CD8-positive, alpha-beta memory T cell (primary cell): ENCODE measurements around the gene SPRR2A. TPM values are rescaled to one million over a fixed set of nuclear protein-coding genes. Genes with fewer than 3 reads are reported as not detected.

ENCODE experiments used
- CTCF ChIA-PET: fragments of 350-600 bp; sonication (Branson Sonifier 250); formaldehyde crosslinking; loops from one replicate; lab custom pipeline; 2021; ENCODE audit warnings: antibody characterized with exemption; lab: Charles Lee
- POLR2A ChIA-PET: fragments of 350-600 bp; sonication (Branson Sonifier 250); formaldehyde crosslinking; loops from one replicate; lab custom pipeline; 2021; ENCODE audit warnings: antibody characterized with exemption; lab: Charles Lee
- DNase-seq, 5 donors: peaks; one replicate each; pipeline versions ENCODE4 v3.0.0 to v3.0.0-alpha.2; 2020 to 2022; ENCODE audit warnings: mixed read lengths in 1 of 5
- H3K27ac ChIP-seq: one replicate; pipeline ENCODE4 v1.7.0; 2013; ENCODE audit warnings: low read depth, mild to moderate bottlenecking, low read length, moderate library complexity
- H3K27me3 ChIP-seq: 2 replicates; pipeline ENCODE4 v1.7.0; 2013; ENCODE audit warnings: low read length, mild to moderate bottlenecking; ENCODE audit not compliant: insufficient read depth, poor library complexity, severe bottlenecking
- H3K36me3 ChIP-seq: 2 replicates; pipeline ENCODE4 v1.7.0; 2013; ENCODE audit warnings: mild to moderate bottlenecking, low read length, moderate library complexity; ENCODE audit not compliant: insufficient read depth
- H3K4me1 ChIP-seq: 2 replicates; pipeline ENCODE4 v1.7.0; 2013; ENCODE audit warnings: mild to moderate bottlenecking, low read length, moderate library complexity; ENCODE audit not compliant: insufficient read depth
- H3K4me3 ChIP-seq: 2 replicates; pipeline ENCODE4 v1.7.0; 2013; ENCODE audit warnings: mild to moderate bottlenecking, low read length
- H3K9me3 ChIP-seq: 2 replicates; pipeline ENCODE4 v1.7.0; 2013; ENCODE audit warnings: mild to moderate bottlenecking, low read length
- H3K27ac Mint-ChIP-seq, 8 donors: one replicate each; pipeline ENCODE4 v1.8.0; 2020 to 2021; ENCODE audit warnings: mixed read lengths in 8 of 8, mild to moderate bottlenecking in 6 of 8, inconsistent platforms in 3 of 8, moderate library complexity in 3 of 8
- H3K27me3 Mint-ChIP-seq, 2 donors: one replicate each; pipeline ENCODE4 v1.8.0; 2020 to 2021; ENCODE audit warnings: mixed read lengths in 2 of 2, mild to moderate bottlenecking in 1 of 2, moderate library complexity in 1 of 2
- H3K36me3 Mint-ChIP-seq, 3 donors: one replicate each; pipeline ENCODE4 v1.8.0; 2020 to 2021; ENCODE audit warnings: mixed read lengths in 3 of 3, inconsistent platforms in 1 of 3, mild to moderate bottlenecking in 1 of 3
- H3K4me1 Mint-ChIP-seq, 3 donors: one replicate each; pipeline ENCODE4 v1.8.0; 2020 to 2021; ENCODE audit warnings: mixed read lengths in 3 of 3, inconsistent platforms in 1 of 3, mild to moderate bottlenecking in 1 of 3
- H3K4me3 Mint-ChIP-seq, 7 donors: one replicate each; pipeline ENCODE4 v1.8.0; 2020 to 2021; ENCODE audit warnings: mixed read lengths in 7 of 7, mild to moderate bottlenecking in 6 of 7, moderate library complexity in 4 of 7, inconsistent platforms in 2 of 7
- H3K9me3 Mint-ChIP-seq, 5 donors: one replicate each; pipeline ENCODE4 v1.8.0; 2020 to 2022; ENCODE audit warnings: mixed read lengths in 5 of 5, mild to moderate bottlenecking in 3 of 5, moderate library complexity in 2 of 5, inconsistent platforms in 1 of 5
- polyA plus RNA-seq: library from polyadenylated mRNA; unstranded; fragments of 300-500 nt; fragmentation: Illumina TruSeq; gene quantifications from one replicate; pipeline ENCODE4 v1.2.3, GENCODE V29; 2021
- total RNA-seq, 2 experiments: library from RNA; stranded (reverse); gene quantifications; one replicate each; pipeline ENCODE4 v1.2.3, GENCODE V29; 2021

The SPRR2A gene
- total RNA-seq (not detected), polyA plus RNA-seq (not detected)

DNA sequence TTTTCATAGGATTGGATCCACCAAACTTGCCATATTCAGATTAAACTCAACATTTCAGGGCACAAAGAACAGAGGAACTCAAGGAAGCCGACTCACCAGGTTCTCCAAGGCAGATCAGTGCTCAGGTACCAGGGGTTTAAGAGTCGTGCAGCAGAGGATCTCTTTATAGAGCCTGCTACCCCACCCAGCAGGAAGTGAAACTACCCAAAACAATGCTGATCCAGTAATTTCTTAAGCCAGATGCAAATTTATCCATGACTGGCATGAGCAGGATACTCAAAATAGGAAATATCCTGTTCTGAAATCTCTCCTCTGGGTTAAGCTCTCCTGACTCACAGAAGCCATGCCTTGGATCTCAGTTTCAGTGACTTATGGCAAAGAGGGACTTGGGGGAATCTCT, at the start of gene SPRR2A:
SPRR2A (minus strand) TSS at position 138 of the 400 bp plus-strand sequence. CDS start 777 bp downstream, outside the sequence.
- no peaks in the 10 kb centered on the region for H3K36me3 Mint-ChIP-seq
- H3K4me3 ChIP-seq, result no peak within 1 kb of the TSS
- H3K36me3 ChIP-seq, result no peaks in the 10 kb centered on the region
- no peak for DNase-seq
- ChIA-PET POLR2A (no interaction called here), CTCF (no interaction called here)
- no peaks in the 10 kb centered on the region for H3K27me3 ChIP-seq
- H3K4me1 ChIP-seq, result no peaks in the 10 kb centered on the region
- no peaks in the 10 kb centered on the region for H3K9me3 ChIP-seq
- H3K27ac ChIP-seq, result no peak within 1 kb of the TSS
- H3K4me1 Mint-ChIP-seq, result no peaks in the 10 kb centered on the region
- H3K4me3 Mint-ChIP-seq, result no peak within 1 kb of the TSS
- H3K27ac Mint-ChIP-seq, result no peak within 1 kb of the TSS
- peaks cover 9 to 49% of the 10 kb centered on the region in 2 donors for H3K27me3 Mint-ChIP-seq
- peaks cover 0 to 4% (median 0%) of the 10 kb centered on the region in 5 donors for H3K9me3 Mint-ChIP-seq

DNA sequence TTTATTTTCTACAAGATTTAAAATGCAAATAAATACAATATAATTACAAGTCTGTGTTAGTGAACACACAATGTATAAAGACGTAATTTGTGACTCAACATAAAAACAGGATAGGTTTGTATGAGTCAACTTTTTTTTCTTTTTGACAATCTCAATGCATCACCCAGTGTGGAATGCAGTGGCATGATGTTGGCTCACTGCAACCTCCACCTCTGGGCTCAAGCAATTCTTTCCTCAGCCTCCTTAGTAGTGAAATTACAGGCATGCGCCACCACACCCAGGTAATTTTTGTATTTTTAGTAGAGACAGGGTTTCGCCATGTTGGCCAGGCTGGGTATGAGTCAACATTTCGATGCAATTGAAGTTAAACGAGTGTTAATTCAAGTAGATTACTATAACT, 42.9 kb upstream of the SPRR2A start:
- Histone ChIP-seq H3K27ac (no peak overlapping the region), H3K4me3 (no peak overlapping the region), H3K4me1 (no peaks in the 10 kb centered on the region), H3K36me3 (no peaks in the 10 kb centered on the region), H3K9me3 (no peaks in the 10 kb centered on the region), H3K27me3 (peaks cover 5% of the 10 kb centered on the region)
- H3K4me1 Mint-ChIP-seq, result no peaks in the 10 kb centered on the region
- ChIA-PET POLR2A (no interaction called here), CTCF (no interaction called here)
- no peak for DNase-seq
- H3K27ac Mint-ChIP-seq, result no peak overlapping the region
- no peaks in the 10 kb centered on the region for H3K36me3 Mint-ChIP-seq
- H3K4me3 Mint-ChIP-seq, result no peak overlapping the region
- H3K27me3 Mint-ChIP-seq, result peaks cover 10 to 36% of the 10 kb centered on the region in 2 donors
- peaks cover 0 to 8% (median 2%) of the 10 kb centered on the region in 5 donors for H3K9me3 Mint-ChIP-seq

DNA sequence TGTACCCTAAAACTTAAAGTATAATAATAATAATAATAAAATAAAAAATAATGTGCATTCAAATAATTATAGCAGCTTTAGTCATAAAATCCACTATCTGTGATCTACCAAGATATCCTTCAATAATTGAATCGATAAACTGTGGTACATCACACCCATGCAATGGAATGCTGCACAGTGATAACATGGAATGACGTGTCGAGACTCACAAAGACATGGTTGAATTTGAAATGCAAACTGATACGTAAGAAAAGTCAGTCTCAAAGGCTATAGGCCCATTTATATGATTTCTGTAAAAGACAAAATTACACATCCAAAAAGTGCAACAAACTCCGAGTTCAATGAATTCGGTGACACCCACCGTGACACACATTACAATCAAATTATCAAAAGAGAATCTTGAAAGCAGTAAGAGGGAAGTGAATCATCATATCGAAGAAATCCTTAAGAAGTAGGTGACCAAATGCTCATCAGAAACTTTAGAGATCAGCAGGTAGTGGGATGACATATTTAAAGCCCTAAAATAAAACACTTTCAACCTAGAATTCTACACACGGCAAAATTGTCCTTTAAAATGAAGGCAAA, 42.2 kb upstream of the SPRR2A start:
- H3K4me1 Mint-ChIP-seq, result no peaks in the 10 kb centered on the region
- H3K9me3 ChIP-seq, result no peaks in the 10 kb centered on the region
- H3K4me3 ChIP-seq, result no peak overlapping the region
- H3K27me3 Mint-ChIP-seq, result peaks cover 8 to 36% of the 10 kb centered on the region in 2 donors
- no peak overlapping the region for H3K27ac Mint-ChIP-seq
- H3K27me3 ChIP-seq, result peaks cover 5% of the 10 kb centered on the region
- CTCF ChIA-PET, result no interaction called here
- no peaks in the 10 kb centered on the region for H3K36me3 Mint-ChIP-seq
- H3K9me3 Mint-ChIP-seq, result peaks cover 0 to 4% (median 0%) of the 10 kb centered on the region in 5 donors
- H3K4me3 Mint-ChIP-seq, result no peak overlapping the region
- no peaks in the 10 kb centered on the region for H3K36me3 ChIP-seq
- no peaks in the 10 kb centered on the region for H3K4me1 ChIP-seq
- no peak overlapping the region for H3K27ac ChIP-seq
- no peak for DNase-seq
- POLR2A ChIA-PET, result no interaction called here

DNA sequence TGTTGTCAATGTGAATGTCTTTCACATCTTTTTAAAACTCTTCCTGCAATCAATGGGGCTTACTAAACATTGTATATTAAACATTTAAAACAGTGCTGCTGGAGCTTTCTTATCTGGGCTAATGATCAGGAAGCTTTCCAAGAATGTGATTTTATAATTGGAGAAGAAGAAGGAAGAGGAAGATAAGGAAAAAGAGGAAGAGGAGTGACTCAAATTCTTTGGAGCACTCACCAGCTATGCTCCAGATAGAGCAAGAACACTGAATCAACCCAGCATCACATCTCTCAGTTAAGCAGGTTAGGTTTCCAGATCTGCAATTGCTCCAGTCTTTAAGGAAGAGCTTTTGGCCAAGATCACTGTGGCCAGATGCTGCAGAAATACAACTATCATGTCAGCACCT, 38.5 kb upstream of the SPRR2A start:
- Mint-ChIP-seq H3K9me3 (no peaks in the 10 kb centered on the region), H3K36me3 (no peaks in the 10 kb centered on the region), H3K27ac (no peak overlapping the region), H3K27me3 (peaks cover 3 to 25% of the 10 kb centered on the region in 2 donors), H3K4me3 (no peak overlapping the region), H3K4me1 (no peaks in the 10 kb centered on the region)
- H3K27me3 ChIP-seq, result peaks cover 5% of the 10 kb centered on the region
- H3K4me3 ChIP-seq, result no peak overlapping the region
- ChIA-PET CTCF (no interaction called here), POLR2A (no interaction called here)
- no peaks in the 10 kb centered on the region for H3K36me3 ChIP-seq
- no peaks in the 10 kb centered on the region for H3K9me3 ChIP-seq
- H3K4me1 ChIP-seq, result no peaks in the 10 kb centered on the region
- no peak overlapping the region for H3K27ac ChIP-seq
- no peak for DNase-seq

DNA sequence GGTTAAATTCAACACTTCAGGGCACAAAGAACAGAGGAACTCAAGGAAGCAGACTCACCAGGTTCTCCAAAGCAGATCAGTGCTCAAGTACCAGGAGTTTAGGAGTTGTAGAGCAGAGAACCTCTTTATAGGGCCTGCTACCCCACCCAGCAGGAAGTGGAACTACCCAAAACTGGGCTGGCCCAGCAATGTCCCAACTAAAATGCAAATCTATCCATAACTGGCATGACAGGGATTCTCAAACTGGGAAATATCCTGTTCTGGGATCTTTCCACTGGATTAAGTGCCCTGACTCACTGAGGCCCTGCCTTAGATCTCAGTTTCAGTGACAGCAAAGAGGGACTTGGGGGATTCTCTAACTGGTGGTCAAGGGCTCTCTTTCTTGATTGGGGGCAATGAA, 37.1 kb upstream of the SPRR2A start, which contains the start of gene SPRR2E:
SPRR2E (minus strand) TSS at position 101 of the 400 bp plus-strand sequence. CDS start 775 bp downstream, outside the sequence.
- Histone ChIP-seq H3K27me3 (peaks cover 5% of the 10 kb centered on the region), H3K36me3 (no peaks in the 10 kb centered on the region), H3K4me1 (no peaks in the 10 kb centered on the region), H3K9me3 (no peaks in the 10 kb centered on the region), H3K27ac (no peak within 1 kb of the TSS), H3K4me3 (no peak within 1 kb of the TSS)
- DNase-seq, result no peak
- Mint-ChIP-seq H3K4me3 (no peak within 1 kb of the TSS), H3K9me3 (no peaks in the 10 kb centered on the region), H3K27me3 (peaks cover 3 to 24% of the 10 kb centered on the region in 2 donors), H3K27ac (no peak within 1 kb of the TSS), H3K4me1 (no peaks in the 10 kb centered on the region), H3K36me3 (no peaks in the 10 kb centered on the region)
- POLR2A ChIA-PET, result no interaction called here
- CTCF ChIA-PET, result no interaction called here

DNA sequence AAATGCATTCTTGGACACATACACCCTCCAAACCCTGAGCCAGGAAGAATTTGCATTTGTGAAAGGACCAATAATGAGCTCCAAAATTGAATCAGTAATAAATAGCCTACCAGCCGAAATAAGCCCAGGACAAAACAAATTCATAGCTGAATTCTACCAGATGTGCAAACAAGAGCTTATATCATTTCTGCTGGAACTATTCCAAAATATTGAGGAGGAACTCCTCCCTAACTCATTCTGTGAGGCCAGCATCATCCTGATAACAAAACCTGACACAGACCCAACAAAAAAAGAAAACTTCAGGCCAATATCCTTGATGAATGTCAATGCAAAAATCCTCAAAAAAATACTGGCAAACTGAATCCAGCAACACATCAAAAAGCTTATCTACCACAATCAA, 30.3 kb upstream of the SPRR2A start:
- no peak overlapping the region for H3K4me3 ChIP-seq
- no peaks in the 10 kb centered on the region for H3K4me1 ChIP-seq
- H3K9me3 ChIP-seq, result no peaks in the 10 kb centered on the region
- H3K36me3 ChIP-seq, result no peaks in the 10 kb centered on the region
- H3K27me3 Mint-ChIP-seq, result peaks cover 10 to 25% of the 10 kb centered on the region in 2 donors
- H3K9me3 Mint-ChIP-seq, result peaks cover 0 to 5% (median 0%) of the 10 kb centered on the region in 5 donors
- ChIA-PET CTCF (no interaction called here), POLR2A (no interaction called here)
- no peak overlapping the region for H3K27ac Mint-ChIP-seq
- no peaks in the 10 kb centered on the region for H3K4me1 Mint-ChIP-seq
- no peak overlapping the region for H3K4me3 Mint-ChIP-seq
- no peaks in the 10 kb centered on the region for H3K36me3 Mint-ChIP-seq
- no peak overlapping the region for H3K27ac ChIP-seq
- no peak for DNase-seq
- no peaks in the 10 kb centered on the region for H3K27me3 ChIP-seq

DNA sequence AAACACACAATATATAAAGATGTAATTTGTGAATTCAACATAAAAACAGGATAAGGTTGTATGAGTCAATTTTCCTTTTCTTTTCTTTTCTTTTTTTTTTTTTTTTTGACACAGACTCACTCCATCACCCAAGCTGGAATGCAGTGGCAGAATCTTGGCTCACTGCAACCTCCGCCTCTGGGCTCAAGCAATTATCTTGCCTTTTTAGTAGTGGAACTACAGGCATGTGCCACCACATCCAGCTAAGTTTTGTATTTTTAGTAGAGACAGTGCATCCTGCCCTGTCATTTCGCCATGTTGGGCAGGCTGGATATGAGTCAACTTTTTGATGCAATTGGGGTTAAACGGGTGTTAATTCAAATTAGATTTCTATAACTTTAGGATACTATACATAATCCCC, 24.4 kb upstream of the SPRR2A start:
- no peaks in the 10 kb centered on the region for H3K4me1 Mint-ChIP-seq

DNA sequence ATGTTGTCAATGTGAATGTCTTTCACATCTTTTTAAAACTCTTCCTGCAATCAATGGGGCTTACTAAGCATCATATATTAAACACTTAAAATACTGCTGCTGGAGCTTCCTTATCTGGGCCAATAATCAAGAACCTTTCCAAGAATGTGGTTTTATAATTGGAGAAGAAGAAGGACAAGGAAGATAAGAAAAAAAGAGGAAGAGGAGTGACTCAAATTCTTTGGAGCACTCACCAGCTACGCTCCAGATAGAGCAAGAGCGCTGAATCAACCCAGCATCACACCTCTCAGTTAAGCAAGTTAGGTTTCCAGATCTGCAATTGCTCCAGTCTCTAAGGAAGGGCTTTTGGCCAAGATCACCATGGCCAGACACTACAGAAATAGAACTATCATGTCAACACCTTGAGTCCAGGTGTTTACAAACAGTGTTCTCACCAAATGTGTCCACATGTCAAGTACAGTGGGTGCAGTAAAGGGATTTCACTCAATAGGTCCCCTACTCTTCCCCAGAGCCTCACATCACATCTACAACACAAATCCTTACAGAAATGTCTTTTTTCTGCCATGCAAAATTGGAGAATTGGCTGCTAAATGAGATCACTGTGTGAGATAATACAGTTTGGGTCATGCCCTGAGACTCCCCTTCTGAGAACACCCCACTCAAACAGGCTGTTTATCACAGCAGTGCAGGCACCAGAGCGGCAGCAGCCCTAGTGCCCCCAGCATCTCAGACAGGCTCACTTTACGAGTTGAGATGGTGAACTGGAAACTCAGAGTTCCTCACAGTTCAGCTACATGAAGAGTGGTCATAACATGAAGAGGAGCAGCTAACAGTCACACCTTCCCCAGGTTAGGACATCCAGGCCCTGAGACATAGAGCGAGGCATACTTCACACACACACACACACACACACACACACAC, 15.8 kb upstream of the SPRR2A start:
- CTCF ChIA-PET, result no interaction called here
- H3K36me3 ChIP-seq, result no peaks in the 10 kb centered on the region
- no peak overlapping the region for H3K4me3 ChIP-seq
- no peak overlapping the region for H3K27ac ChIP-seq
- H3K4me3 Mint-ChIP-seq, result no peak overlapping the region
- DNase-seq, result no peak
- H3K27me3 Mint-ChIP-seq, result peaks cover 7% of the 10 kb centered on the region in 2 donors
- no peak overlapping the region for H3K27ac Mint-ChIP-seq
- H3K27me3 ChIP-seq, result no peaks in the 10 kb centered on the region
- peaks cover 0 to 3% (median 0%) of the 10 kb centered on the region in 5 donors for H3K9me3 Mint-ChIP-seq
- H3K4me1 Mint-ChIP-seq, result no peaks in the 10 kb centered on the region
- H3K9me3 ChIP-seq, result no peaks in the 10 kb centered on the region
- no peaks in the 10 kb centered on the region for H3K36me3 Mint-ChIP-seq
- H3K4me1 ChIP-seq, result no peaks in the 10 kb centered on the region
- POLR2A ChIA-PET, result no interaction called here

More for the DNA sequence above, 24.4 kb upstream of the SPRR2A start:
- no peak for DNase-seq
- no peak overlapping the region for H3K4me3 Mint-ChIP-seq
- peaks cover 10 to 32% of the 10 kb centered on the region in 2 donors for H3K27me3 Mint-ChIP-seq
- H3K36me3 Mint-ChIP-seq, result no peaks in the 10 kb centered on the region
- no peak overlapping the region for H3K27ac Mint-ChIP-seq
- ChIA-PET CTCF (no interaction called here), POLR2A (no interaction called here)
- H3K9me3 Mint-ChIP-seq, result peaks cover 0 to 15% (median 6%) of the 10 kb centered on the region in 5 donors
- Histone ChIP-seq H3K27ac (no peak overlapping the region), H3K36me3 (no peaks in the 10 kb centered on the region), H3K27me3 (no peaks in the 10 kb centered on the region), H3K9me3 (no peaks in the 10 kb centered on the region), H3K4me1 (no peaks in the 10 kb centered on the region), H3K4me3 (no peak overlapping the region)
